Measurements from ENCODE around the gene GRIK4. TPM values are rescaled to one million over a fixed set of nuclear protein-coding genes. Genes with fewer than 3 reads are reported as not detected.

Gene GRIK4
- total RNA-seq, 4 donors from 2014 or later, result 0.57 to 0.85 TPM; not detected in 2

- no peak for TF ChIP-seq CTCF (IDR thresholded peaks at IDR 0.05; ENCODE audit: low read depth)
Observed at GRCh38 chr11:120768949-120769348, 257.4 kb downstream of the GRIK4 start.

GRCh38 chr11:120769906-120770305, 258.4 kb downstream of the GRIK4 start:
- no peak for TF ChIP-seq CTCF (IDR thresholded peaks at IDR 0.05; ENCODE audit: low read depth)

- TF ChIP-seq CTCF (IDR thresholded peaks at IDR 0.05; ENCODE audit: low read depth), result no peak
Observed at GRCh38 chr11:120771551-120772060, 260.1 kb downstream of the GRIK4 start.

- no peak for TF ChIP-seq CTCF (IDR thresholded peaks at IDR 0.05; ENCODE audit: low read depth)
Observed at GRCh38 chr11:120773501-120774031, 262.0 kb downstream of the GRIK4 start.

- TF ChIP-seq CTCF (IDR thresholded peaks at IDR 0.05; ENCODE audit: low read depth), result no peak
Observed at GRCh38 chr11:120774591-120775386, 263.2 kb downstream of the GRIK4 start.

- TF ChIP-seq CTCF (IDR thresholded peaks at IDR 0.05; ENCODE audit: low read depth), result no peak
Observed at GRCh38 chr11:120775986-120776951, 264.7 kb downstream of the GRIK4 start.
